T-helper 17 cell (primary cell): ENCODE measurements around the gene EHBP1L1. TPM values are rescaled to one million over a fixed set of nuclear protein-coding genes. Genes with fewer than 3 reads are reported as not detected.

Experiments used
- ATAC-seq: fragments of 150-1000 bp; cut with Tn5 transposase; 2 replicates; pipeline ENCODE4 v1.10.0; 2021; ENCODE audit warnings: mild to moderate bottlenecking, moderate library complexity
- DNase-seq, 3 donors: peaks; one replicate each; pipeline versions ENCODE4 v3.0.0 to v3.0.0-alpha.2; 2020 to 2021
- H3K9me3 ChIP-seq: one replicate; pipeline ENCODE4 v1.7.0; 2013; ENCODE audit warnings: low read length, mild to moderate bottlenecking; ENCODE audit not compliant: control insufficient read depth, poor library complexity, severe bottlenecking
- H3K27ac Mint-ChIP-seq: one replicate; pipeline ENCODE4 v1.8.0; 2022; ENCODE audit warnings: mild to moderate bottlenecking, moderate library complexity, mixed read lengths
- H3K27me3 Mint-ChIP-seq: one replicate; pipeline ENCODE4 v1.8.0; 2022; ENCODE audit warnings: mixed read lengths
- H3K36me3 Mint-ChIP-seq: one replicate; pipeline ENCODE4 v1.8.0; 2022; ENCODE audit warnings: low read depth, mixed read lengths
- H3K4me1 Mint-ChIP-seq: one replicate; pipeline ENCODE4 v1.8.0; 2022; ENCODE audit warnings: mild to moderate bottlenecking, mixed read lengths
- H3K4me3 Mint-ChIP-seq: one replicate; pipeline ENCODE4 v1.8.0; 2022; ENCODE audit warnings: mild to moderate bottlenecking, moderate library complexity, mixed read lengths
- total RNA-seq, 4 donors: library from RNA in 2 of 4; stranded (reverse) in 2 of 4; gene quantifications; one replicate each; pipeline ENCODE4 v1.2.3 and lab custom pipeline; 2022 to 2026

The EHBP1L1 gene
- total RNA-seq, 2 donors from 2014 or later = 123 to 152 TPM

DNA sequence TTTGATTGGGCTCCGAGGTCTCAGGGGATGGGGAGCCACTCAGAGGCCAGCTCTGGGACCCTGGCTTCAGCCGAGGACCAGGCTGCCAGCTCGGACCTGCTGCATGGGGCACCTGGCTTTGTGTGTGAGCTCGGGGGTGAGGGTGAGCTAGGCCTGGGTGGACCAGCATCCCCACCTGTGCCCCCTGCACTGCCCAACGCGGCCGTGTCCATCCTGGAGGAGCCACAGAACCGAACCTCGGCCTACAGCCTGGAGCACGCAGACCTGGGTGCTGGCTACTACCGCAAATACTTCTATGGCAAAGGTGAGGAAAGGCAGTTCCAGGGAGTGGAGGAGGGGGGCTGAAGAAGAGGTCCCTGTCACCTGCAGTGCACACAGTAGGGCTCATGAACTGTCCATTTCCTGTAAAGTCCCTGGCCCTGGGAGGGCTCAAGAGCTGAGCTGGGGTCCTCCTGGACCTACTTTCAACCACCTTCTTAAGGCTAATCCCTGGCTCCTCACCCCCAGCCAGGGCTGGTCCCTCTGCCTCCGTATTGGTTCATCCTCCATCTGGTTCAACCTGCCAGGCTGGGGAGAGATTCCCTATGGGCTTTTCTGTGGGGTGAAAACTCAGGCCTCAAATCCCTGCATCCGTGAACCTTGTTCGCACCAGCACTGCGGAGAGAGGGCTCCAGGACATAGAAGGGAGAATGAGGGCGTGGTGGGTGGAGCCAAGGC is 65.6 kb downstream of the EHBP1L1 start:
- no peaks in the 10 kb centered on the region for H3K27me3 Mint-ChIP-seq
- peaks cover 4% of the 10 kb centered on the region for H3K36me3 Mint-ChIP-seq

More for the DNA sequence above, 65.6 kb downstream of the EHBP1L1 start:
- DNase-seq (no peak), ATAC-seq (no peak)
- Mint-ChIP-seq H3K4me1 (peaks cover 44% of the 10 kb centered on the region), H3K4me3 (peak overlapping the region; percentile 80), H3K27ac (peak overlapping the region; percentile 90)
- H3K9me3 ChIP-seq = no peaks in the 10 kb centered on the region

Other genes starting within 250 kb of the EHBP1L1 start
- gene DPF2, start 242.2 kb upstream of the EHBP1L1 start, total RNA-seq = 10 to 100 TPM; 49.1 to 62.6 TPM
- under 1 TPM; 0.21 to 0.45 TPM for gene TIGD3, start 221.3 kb upstream of the EHBP1L1 start, total RNA-seq
- 10 to 100 TPM; 57.7 to 61.6 TPM for gene SLC25A45, start 193.4 kb upstream of the EHBP1L1 start, total RNA-seq
- 10 to 100 TPM; 29.2 to 37.5 TPM for gene FRMD8, start 189.4 kb upstream of the EHBP1L1 start, total RNA-seq
- 100 to 1,000 TPM; 554 to 555 TPM for gene NEAT1, start 153.3 kb upstream of the EHBP1L1 start, total RNA-seq
- gene MALAT1, start 77.0 kb upstream of the EHBP1L1 start, total RNA-seq = over 10,000 TPM; 25,853 to 29,025 TPM
- gene SCYL1, start 51.0 kb upstream of the EHBP1L1 start, total RNA-seq = 10 to 100 TPM; 56.6 to 61.7 TPM
- gene LTBP3, start 17.7 kb upstream of the EHBP1L1 start, total RNA-seq = 100 to 1,000 TPM; 123 to 187 TPM
- gene ZNRD2, start 5.6 kb upstream of the EHBP1L1 start, total RNA-seq = 10 to 100 TPM; 30.3 to 39.0 TPM
- gene FAM89B, start 3.5 kb upstream of the EHBP1L1 start, total RNA-seq = 10 to 100 TPM; 41.2 to 44.4 TPM
- gene KCNK7, start 19.7 kb downstream of the EHBP1L1 start, total RNA-seq = 1 to 10 TPM; 4.7 to 5.7 TPM
- gene MAP3K11, start 38.2 kb downstream of the EHBP1L1 start, total RNA-seq = 10 to 100 TPM; 63.1 to 64.6 TPM
- gene PCNX3, start 39.7 kb downstream of the EHBP1L1 start, total RNA-seq = 10 to 100 TPM; 56.0 to 60.5 TPM
- 100 to 1,000 TPM; 142 to 182 TPM for gene SIPA1, start 62.0 kb downstream of the EHBP1L1 start, total RNA-seq
- gene RELA, start 86.9 kb downstream of the EHBP1L1 start, total RNA-seq = 100 to 1,000 TPM; 302 to 378 TPM
- gene KAT5, start 136.2 kb downstream of the EHBP1L1 start, total RNA-seq = 100 to 1,000 TPM; 120 to 123 TPM
- 10 to 100 TPM; 30.8 to 34.3 TPM for gene RNASEH2C, start 144.7 kb downstream of the EHBP1L1 start, total RNA-seq
- 10 to 100 TPM; 12.5 to 17.4 TPM for gene AP5B1, start 204.9 kb downstream of the EHBP1L1 start, total RNA-seq
- under 1 TPM in 1 of 2 donors, not detected in 1; 0.39 TPM for gene OVOL1, start 211.0 kb downstream of the EHBP1L1 start, total RNA-seq